ENCODE measurements around the gene SLC29A3. TPM values are rescaled to one million over a fixed set of nuclear protein-coding genes. Genes with fewer than 3 reads are reported as not detected.

Gene SLC29A3
- total RNA-seq, 1 experiment from 2014 or later: 7.6 TPM

DNA sequence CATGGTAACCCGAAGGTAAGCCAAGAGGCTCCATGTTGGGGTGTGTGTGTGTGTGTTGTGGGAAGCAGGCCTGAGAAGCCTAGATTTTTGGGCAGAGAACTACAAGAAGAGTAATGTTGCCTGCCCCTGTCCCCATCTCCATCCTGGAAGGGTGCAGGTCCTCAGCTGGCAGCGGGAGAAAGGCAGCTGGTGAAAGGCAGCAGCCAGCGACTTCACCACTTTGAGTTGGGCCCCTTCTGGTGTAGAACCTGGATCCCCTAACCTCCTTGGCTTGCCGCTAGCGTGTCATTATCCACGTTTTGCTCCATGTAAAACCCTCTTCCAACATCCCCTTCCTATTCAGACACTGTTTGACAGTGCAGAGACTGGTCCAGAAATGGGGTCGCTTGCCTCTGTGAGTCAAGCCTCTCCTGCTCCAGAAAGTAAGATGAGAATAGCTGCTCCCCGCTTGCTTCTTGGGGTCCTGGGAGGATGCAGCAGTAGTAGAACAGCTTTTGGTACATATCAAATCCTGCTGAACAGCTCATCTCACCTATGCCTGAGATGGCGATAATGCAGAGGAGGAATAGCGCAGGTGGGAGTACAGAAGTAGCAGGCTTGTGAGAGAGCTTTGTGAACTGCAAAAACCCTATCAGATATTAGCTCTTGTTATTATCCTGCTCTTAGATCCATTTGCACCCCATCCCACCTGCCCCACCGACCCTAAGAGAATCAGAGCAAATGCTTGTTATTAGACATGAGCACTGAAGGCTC lies 55.6 kb downstream of the SLC29A3 start:
- in situ Hi-C loops (cut with HindIII; ENCODE audit: low pct_unique_long_range_greater_than_20kb, low sequenced_read_pairs): no loop called here
- Histone ChIP-seq H3K36me3 (ENCODE audit: control insufficient read depth, insufficient read depth, low read length) (no peaks in the 10 kb centered on the region), H3K27me3 (ENCODE audit: control insufficient read depth, insufficient read depth, low read length) (peaks cover 8% of the 10 kb centered on the region; the same call in 1 of the 2 replicates), H3K27ac (ENCODE audit: low read length) (no peak overlapping the region), H3K4me1 (ENCODE audit: control insufficient read depth, insufficient read depth, low read length) (peaks cover 7% of the 10 kb centered on the region; the same call in 1 of the 2 replicates), H3K9me3 (ENCODE audit: control insufficient read depth, insufficient read depth, low read depth, low read length) (no peaks in the 10 kb centered on the region), H3K4me3 (ENCODE audit: low read depth in 2 of 2, low read length in 2 of 2) (no peak overlapping the region)
- DNase-seq (ENCODE audit: low read depth, low spot score) (no peak), ATAC-seq (no peak)
- BruUV-seq (replicated peaks): no TSS peak
- TF ChIP-seq TCF7L2 (IDR thresholded peaks at IDR 0.05; ENCODE audit: low read depth, low read length) (no peak), SIN3A (IDR thresholded peaks at IDR 0.05; ENCODE audit: borderline replicate concordance, insufficient read depth, low read depth, low read length) (no peak), POLR2AphosphoS5 (IDR thresholded peaks at IDR 0.05; ENCODE audit: low read depth, low read length) (no peak)
- TF ChIP-seq, protein P1, sequence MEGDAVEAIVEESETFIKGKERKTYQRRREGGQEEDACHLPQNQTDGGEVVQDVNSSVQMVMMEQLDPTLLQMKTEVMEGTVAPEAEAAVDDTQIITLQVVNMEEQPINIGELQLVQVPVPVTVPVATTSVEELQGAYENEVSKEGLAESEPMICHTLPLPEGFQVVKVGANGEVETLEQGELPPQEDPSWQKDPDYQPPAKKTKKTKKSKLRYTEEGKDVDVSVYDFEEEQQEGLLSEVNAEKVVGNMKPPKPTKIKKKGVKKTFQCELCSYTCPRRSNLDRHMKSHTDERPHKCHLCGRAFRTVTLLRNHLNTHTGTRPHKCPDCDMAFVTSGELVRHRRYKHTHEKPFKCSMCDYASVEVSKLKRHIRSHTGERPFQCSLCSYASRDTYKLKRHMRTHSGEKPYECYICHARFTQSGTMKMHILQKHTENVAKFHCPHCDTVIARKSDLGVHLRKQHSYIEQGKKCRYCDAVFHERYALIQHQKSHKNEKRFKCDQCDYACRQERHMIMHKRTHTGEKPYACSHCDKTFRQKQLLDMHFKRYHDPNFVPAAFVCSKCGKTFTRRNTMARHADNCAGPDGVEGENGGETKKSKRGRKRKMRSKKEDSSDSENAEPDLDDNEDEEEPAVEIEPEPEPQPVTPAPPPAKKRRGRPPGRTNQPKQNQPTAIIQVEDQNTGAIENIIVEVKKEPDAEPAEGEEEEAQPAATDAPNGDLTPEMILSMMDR (IDR thresholded peaks at IDR 0.05): no peak
- TF ChIP-seq, protein P2, sequence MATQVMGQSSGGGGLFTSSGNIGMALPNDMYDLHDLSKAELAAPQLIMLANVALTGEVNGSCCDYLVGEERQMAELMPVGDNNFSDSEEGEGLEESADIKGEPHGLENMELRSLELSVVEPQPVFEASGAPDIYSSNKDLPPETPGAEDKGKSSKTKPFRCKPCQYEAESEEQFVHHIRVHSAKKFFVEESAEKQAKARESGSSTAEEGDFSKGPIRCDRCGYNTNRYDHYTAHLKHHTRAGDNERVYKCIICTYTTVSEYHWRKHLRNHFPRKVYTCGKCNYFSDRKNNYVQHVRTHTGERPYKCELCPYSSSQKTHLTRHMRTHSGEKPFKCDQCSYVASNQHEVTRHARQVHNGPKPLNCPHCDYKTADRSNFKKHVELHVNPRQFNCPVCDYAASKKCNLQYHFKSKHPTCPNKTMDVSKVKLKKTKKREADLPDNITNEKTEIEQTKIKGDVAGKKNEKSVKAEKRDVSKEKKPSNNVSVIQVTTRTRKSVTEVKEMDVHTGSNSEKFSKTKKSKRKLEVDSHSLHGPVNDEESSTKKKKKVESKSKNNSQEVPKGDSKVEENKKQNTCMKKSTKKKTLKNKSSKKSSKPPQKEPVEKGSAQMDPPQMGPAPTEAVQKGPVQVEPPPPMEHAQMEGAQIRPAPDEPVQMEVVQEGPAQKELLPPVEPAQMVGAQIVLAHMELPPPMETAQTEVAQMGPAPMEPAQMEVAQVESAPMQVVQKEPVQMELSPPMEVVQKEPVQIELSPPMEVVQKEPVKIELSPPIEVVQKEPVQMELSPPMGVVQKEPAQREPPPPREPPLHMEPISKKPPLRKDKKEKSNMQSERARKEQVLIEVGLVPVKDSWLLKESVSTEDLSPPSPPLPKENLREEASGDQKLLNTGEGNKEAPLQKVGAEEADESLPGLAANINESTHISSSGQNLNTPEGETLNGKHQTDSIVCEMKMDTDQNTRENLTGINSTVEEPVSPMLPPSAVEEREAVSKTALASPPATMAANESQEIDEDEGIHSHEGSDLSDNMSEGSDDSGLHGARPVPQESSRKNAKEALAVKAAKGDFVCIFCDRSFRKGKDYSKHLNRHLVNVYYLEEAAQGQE (IDR thresholded peaks at IDR 0.05; ENCODE audit: insufficient read depth in 1 of 2, low read depth in 2 of 2, low read length in 1 of 2): no peak
- ChIA-PET CTCF (interaction anchor here (0.6 kb wide), 2 partner anchors 59 to 438 kb away, joined by 3 to 6 read pairs; no protein-coding TSS in a partner anchor), POLR2A (no interaction called here)
- intact Hi-C loops (cut with micrococcal nuclease; ENCODE audit: unreplicated experiment): no loop called here

DNA sequence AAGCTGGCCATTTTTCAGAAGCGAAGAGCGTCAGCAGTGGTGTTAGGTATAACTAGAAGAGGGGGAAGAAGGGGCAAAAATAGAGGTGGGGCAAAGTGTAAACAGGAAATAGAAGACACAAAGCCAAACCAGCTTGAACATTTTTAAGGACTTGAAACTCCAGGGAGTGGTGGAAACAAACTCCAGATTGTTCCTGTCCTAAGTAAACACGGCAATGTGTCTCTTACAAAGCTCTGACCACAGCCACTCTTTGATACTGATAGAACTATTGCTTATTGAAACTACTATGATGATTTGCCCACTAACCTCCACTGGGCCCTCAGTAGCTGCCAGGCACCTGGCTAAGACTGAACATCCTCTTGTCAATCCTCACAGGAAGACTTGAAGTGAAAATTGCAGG lies 56.9 kb downstream of the SLC29A3 start:
- Histone ChIP-seq H3K27me3 (ENCODE audit: control insufficient read depth, insufficient read depth, low read length) (peaks cover 8% of the 10 kb centered on the region; the same call in 1 of the 2 replicates), H3K36me3 (ENCODE audit: control insufficient read depth, insufficient read depth, low read length) (no peaks in the 10 kb centered on the region), H3K4me1 (ENCODE audit: control insufficient read depth, insufficient read depth, low read length) (peaks cover 7% of the 10 kb centered on the region; the same call in 1 of the 2 replicates), H3K9me3 (ENCODE audit: control insufficient read depth, insufficient read depth, low read depth, low read length) (no peaks in the 10 kb centered on the region), H3K27ac (ENCODE audit: low read length) (no peak overlapping the region), H3K4me3 (ENCODE audit: low read depth in 2 of 2, low read length in 2 of 2) (no peak overlapping the region)
- ATAC-seq (no peak), DNase-seq (ENCODE audit: low read depth, low spot score) (no peak)
- TF ChIP-seq SIN3A (IDR thresholded peaks at IDR 0.05; ENCODE audit: borderline replicate concordance, insufficient read depth, low read depth, low read length) (no peak), POLR2AphosphoS5 (IDR thresholded peaks at IDR 0.05; ENCODE audit: low read depth, low read length) (no peak), TCF7L2 (IDR thresholded peaks at IDR 0.05; ENCODE audit: low read depth, low read length) (no peak)
- intact Hi-C loops (cut with micrococcal nuclease; ENCODE audit: unreplicated experiment): no loop called here
- no TSS peak for BruUV-seq (replicated peaks)
- in situ Hi-C loops (cut with HindIII; ENCODE audit: low pct_unique_long_range_greater_than_20kb, low sequenced_read_pairs): no loop called here
- POLR2A ChIA-PET: no interaction called here
- CTCF ChIA-PET: interaction anchor here (0.6 kb wide), 2 partner anchors 234 to 437 kb away, joined by 3 to 19 read pairs; no protein-coding TSS in a partner anchor

Measured in Panc1 (cell line).